ENCODE measurements around the gene TFPI.

- TF ChIP-seq CTCF (IDR thresholded peaks at IDR 0.05; ENCODE audit: insufficient read depth, low read length, poor library complexity, severe bottlenecking) (no peak), EZH2phosphoT487 (conservative IDR thresholded peaks at IDR 0.05; ENCODE audit: low read length) (no peak)
These were observed 95.0 kb downstream of the TFPI start for GRCh38 chr2:187459256-187459655.

All from SU-DHL-6 (cell line).